DND-41 (cell line): ENCODE measurements around the gene ARID3A.

Experiments
- EZH2 ChIP-seq: IDR thresholded peaks from 3 replicates; pipeline ENCODE4 v1.6.1; 2012; ENCODE audit warnings: borderline replicate concordance, low read depth, mild to moderate bottlenecking, moderate library complexity, low read length, inconsistent platforms; ENCODE audit not compliant: severe bottlenecking
- TF ChIP-seq, protein P1 (sequence below): IDR thresholded peaks from 2 replicates; pipeline ENCODE4 v1.5.1; 2012; ENCODE audit warnings: borderline replicate concordance, low read length, moderate library complexity, mild to moderate bottlenecking; ENCODE audit not compliant: poor library complexity, severe bottlenecking; ENCODE audit errors: extremely low read depth

DNA sequence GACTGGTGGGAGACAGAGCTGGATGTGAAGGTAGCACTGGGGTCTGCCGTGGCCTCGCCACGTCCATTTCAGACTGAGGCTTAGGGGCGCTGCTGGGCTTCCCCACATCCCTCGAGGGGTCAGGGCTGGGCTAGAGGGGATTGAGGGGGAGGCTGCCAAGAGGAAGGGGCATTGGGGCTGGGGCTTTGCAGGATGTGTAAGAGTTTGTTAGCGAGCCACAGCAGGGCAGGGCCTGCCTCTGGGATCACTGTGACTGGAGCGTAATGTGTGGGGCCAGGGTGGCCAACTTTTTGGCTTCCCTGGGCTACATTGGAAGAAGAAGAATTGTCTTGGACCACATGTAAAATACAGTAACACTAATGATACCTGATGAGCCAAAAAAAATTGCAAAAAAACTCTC lies 14.1 kb downstream of the ARID3A start:
- TF ChIP-seq, protein P1, sequence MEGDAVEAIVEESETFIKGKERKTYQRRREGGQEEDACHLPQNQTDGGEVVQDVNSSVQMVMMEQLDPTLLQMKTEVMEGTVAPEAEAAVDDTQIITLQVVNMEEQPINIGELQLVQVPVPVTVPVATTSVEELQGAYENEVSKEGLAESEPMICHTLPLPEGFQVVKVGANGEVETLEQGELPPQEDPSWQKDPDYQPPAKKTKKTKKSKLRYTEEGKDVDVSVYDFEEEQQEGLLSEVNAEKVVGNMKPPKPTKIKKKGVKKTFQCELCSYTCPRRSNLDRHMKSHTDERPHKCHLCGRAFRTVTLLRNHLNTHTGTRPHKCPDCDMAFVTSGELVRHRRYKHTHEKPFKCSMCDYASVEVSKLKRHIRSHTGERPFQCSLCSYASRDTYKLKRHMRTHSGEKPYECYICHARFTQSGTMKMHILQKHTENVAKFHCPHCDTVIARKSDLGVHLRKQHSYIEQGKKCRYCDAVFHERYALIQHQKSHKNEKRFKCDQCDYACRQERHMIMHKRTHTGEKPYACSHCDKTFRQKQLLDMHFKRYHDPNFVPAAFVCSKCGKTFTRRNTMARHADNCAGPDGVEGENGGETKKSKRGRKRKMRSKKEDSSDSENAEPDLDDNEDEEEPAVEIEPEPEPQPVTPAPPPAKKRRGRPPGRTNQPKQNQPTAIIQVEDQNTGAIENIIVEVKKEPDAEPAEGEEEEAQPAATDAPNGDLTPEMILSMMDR = no peak
- TF ChIP-seq EZH2 = no peak
